Activated CD4-positive, alpha-beta T cell treated with anti-CD3 and anti-CD28 coated beads, Interleukin-2, amount 50 U/mL, for 24 hours (primary cell): Measurements from ENCODE around the gene ZMAT5.

Source experiments
- DNase-seq, 2 donors: peaks; one replicate each; pipeline ENCODE4 v3.0.0-alpha.2; 2020; ENCODE audit warnings: low read depth in 1 of 2, low spot score in 1 of 2

Gene ZMAT5

GRCh38 chr22:29710922-29711593 is 55.7 kb downstream of the ZMAT5 start:
- DNase-seq: no peak

DNA sequence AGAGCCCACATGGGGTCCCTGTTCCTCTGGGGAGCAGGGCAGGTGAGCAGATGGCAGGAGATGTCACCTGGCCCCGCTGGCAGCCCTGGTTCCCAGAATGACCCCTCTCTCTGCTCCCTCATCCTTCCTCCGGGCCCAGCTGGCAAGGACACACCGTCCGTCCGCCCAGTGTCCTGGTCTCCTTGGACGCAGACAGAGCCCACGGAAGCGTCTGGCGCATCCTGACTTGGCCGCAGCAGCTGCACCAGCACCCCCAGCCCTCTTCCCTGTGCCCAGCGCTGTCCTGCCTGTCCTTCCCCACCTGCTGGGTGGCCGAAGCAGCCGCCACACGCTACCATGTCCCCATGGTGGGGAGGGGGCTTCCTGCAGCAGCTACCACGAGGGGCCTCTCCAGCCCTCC is 56.6 kb downstream of the ZMAT5 start:
- DNase-seq: no peak

DNA sequence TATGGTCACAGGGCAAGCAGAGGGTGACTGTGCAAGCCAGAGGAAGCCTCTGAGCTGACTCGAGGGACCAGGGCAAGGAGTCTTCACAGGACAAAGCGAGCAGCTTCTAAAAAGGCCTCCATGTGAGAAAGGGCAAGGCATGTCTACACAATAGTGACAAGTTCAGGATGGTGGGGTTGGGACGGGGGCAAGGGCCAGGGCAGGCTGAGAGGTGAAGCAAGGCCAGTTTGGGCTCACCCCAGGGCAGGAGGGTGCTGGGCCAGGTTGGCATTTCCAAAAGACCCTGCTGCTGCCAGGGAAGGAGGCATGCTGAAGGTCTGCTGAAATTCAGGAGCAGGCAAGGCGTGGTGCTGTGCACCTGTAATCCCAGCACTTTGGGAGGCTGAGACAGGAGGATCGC is 59.3 kb downstream of the ZMAT5 start:
- DNase-seq: no peak

- no peak for DNase-seq
These were observed 59.8 kb downstream of the ZMAT5 start for GRCh38 chr22:29707010-29707409.

GRCh38 chr22:29706486-29706885 is 60.3 kb downstream of the ZMAT5 start:
- no peak for DNase-seq

- DNase-seq: no peak
These were observed 61.2 kb downstream of the ZMAT5 start for GRCh38 chr22:29705651-29706050.

DNA sequence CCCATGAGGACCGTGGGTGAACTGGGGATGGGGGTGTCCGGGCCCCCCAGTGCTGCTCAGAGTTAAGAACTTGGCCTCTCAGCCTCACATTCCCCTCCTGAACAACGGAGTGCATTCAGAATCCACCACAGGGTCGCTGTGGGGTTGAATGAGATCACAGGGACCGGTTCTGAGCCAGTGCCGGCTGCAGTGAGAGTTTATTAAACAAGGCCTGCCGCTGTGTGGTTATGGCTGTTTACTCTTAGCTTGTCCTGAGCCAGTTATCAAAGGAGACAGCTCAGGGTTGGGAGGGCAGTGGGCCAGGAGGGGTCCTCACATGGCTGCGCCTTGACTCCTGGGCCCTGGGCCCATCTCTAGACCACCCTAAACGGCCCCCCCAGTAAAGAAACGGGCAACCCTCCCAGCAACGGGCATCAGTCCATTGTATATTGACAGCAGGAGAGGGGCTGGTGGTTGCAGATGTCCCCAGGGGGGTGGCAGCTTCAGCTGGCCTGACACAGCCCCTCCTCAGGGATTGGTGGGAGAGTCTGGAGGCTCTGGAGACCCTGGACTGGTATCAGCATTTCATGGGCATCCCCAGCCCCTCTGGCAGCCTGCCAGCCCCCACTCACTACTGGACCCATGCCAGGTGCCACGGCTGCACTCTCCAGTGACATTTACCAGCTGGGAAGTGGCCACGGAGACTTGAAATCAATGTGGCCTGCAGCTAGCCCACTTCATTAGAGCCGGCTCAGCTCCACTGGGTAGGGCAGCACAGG is 62.1 kb downstream of the ZMAT5 start:
- DNase-seq: no peak

GRCh38 chr22:29703569-29704195 is 63.1 kb downstream of the ZMAT5 start:
- no peak for DNase-seq

GRCh38 chr22:29702931-29703501 is 63.8 kb downstream of the ZMAT5 start:
- DNase-seq: no peak

DNA sequence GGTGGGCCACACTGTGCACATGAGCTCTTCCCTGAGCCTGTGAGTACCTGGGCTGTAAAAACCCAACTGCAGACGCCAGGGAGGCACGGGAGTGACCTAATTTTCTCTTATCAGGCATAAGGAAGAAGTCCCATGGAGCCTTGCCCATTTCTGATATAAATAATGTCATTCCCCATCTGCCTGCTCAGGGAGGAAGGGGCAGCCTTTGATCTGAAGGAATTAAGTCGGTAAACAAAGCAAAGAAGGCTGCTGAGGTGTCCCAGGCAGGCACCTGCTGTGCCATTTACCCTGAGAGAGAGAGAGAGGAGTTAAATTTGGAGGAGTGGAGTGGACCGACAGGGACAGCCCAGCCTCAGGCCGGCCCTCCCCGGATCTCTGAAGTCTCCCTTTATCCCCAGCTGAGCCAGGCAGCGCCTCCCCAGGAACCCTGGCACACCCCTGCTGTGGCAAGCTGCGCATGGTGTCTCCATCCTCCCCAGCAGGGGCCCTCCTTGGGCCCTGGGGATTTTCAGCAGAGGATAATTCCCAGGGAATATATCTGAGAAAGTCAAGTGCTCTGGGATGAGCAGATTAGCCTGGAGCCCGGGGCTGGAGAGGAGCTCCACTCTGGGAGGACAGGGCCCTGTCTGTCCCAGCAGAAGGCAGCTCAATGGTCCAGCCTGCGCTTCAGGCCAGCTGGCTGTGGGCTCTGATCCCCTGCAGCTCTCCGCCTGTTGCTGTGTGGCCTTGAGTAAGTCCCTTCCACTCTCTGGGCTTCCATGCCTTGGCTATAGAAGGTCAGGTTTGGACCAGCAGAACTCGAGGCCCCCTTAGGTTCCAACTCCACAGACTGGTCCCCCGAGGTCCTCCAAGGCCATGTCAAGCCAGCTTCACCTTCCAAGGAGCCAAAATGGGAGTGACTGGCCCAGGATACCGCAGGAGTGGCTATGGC is 64.5 kb downstream of the ZMAT5 start:
- DNase-seq: no peak

DNA sequence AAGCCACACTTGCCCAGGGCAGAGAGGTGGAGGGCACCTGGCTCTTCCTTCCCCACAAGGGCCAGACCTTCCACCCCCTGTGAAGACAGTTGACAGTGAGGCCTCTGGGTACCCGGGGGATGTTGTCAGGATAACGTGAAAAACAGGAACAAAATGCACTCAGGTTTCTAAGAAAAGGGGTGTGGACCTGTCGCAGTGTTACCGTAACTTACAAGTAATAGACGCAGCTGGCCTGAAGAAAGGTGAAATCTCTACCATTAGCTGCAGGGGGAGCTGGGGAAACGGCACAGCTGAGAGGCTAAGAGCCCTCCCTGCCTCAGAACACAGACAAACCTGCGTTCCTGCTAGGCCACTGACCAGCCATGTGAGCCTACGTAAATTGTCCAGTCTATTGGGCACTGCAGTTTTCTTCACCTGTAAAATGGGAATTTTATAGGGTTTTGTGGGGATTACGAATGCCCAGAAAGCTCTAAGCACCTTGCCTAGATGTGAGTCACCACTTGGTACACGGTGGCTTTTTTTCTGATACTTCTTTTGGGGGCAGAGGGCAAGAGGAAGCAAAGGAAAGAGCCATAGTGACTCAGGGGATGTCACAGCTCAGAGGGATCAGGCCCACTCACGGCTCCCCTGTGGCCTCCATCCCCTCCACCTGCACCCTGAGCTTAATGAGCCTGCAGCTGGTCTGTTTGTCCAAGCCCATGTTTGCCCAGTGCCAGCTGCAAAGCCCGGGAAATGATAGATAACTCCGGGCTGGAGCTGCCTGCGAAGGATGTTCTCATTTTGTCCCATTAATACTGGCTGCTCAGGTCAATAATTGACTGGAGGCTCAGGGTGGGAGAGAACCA is 65.4 kb downstream of the ZMAT5 start:
- no peak for DNase-seq

GRCh38 chr22:29700900-29701154 is 66.0 kb downstream of the ZMAT5 start:
- DNase-seq: no peak

GRCh38 chr22:29700206-29700899 is 66.5 kb downstream of the ZMAT5 start:
- DNase-seq: no peak

DNA sequence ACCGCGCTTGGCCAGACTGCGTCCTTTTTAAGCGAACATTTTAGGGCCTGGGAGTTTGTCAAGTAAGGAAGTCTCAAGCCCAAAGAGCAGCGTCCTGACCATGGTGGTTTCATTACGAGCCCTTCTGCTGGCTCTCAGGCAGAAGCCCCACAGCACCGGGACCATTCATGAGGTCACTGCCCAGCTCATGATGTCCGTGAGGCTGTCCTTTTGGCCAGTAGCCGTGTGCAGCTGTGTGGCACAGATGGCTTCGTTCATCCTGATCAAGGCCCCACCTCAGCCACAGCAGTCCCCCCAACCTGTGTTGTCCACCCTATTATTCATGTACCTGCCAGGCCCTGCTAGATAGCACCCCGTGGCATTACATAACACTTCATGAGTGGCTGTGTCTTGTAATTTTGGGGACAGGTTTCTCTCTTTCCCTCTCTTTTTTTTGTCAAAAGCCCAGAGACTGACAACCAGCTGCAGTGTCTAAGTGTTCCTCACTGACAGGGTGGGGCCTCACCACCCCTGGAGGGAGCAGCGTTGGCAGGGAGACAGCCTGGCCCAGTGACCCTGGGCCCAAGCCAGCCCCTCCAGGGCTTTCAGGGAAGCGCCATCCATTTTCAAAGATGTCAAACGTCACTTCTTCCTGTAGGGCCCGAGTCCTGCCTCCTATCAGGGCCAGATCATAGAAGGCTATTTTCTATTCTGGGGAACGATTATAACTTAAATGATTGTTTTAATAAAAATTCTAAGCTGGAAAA is 68.8 kb downstream of the ZMAT5 start:
- no peak for DNase-seq

- no peak for DNase-seq
These were observed 71.5 kb downstream of the ZMAT5 start for GRCh38 chr22:29695129-29695926.

- DNase-seq: no peak
These were observed 73.1 kb downstream of the ZMAT5 start for GRCh38 chr22:29693671-29694070.

DNA sequence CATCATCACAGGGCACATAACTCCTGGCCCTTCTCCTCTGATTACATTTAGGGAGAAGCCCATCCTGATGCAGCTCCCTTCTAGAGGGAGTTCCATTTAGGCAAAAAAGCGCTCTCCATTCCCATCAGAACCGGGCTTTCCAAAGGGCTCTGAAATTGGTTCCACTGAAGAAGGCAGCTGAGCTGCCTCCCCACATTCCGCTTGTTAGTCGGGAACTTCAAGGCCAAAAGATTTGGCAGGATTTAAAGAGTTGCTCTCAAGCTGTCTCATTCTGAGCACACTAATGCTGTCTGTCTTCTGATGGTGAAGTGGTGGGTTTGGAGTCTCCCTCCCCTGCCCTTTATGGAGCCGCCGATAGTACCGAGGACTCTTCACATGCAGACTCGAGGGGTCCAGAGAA is 73.6 kb downstream of the ZMAT5 start:
- no peak for DNase-seq

DNA sequence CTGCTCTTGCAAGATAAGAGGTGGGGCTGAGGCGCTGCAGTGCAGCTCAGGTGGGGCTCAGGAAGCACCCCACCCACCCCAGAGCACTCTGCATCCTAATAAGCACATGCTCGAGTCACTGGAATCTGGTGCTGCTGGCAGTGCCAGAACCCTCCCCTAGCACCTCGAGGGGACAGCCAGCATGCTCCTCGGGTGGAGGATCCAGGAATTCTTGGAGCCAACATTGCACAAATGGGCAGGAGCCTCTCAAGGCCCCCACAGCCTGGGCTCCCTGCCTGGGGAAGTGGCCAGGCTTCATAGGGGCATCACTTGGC is 74.5 kb downstream of the ZMAT5 start:
- DNase-seq: no peak
